Effector memory CD4-positive, alpha-beta T cell (primary cell): ENCODE data around the gene ITPRIPL1.
A peak's percentile ranks its signal among the peaks of the same experiment; 100 is the strongest.

Experiments
- DNase-seq, 3 donors: peaks; one replicate each; pipeline ENCODE4 v3.0.0-alpha.2; 2020
- H3K27ac ChIP-seq: 2 replicates; pipeline ENCODE4 v1.7.0; 2013; ENCODE audit warnings: mild to moderate bottlenecking, low read length, moderate library complexity; ENCODE audit not compliant: insufficient read depth, poor library complexity, severe bottlenecking
- H3K27me3 ChIP-seq: replicated peaks from 2 replicates; pipeline ENCODE4 v1.7.0; 2013; ENCODE audit warnings: mild to moderate bottlenecking, low read length; ENCODE audit not compliant: insufficient read depth, control insufficient read depth, poor library complexity, severe bottlenecking
- H3K36me3 ChIP-seq: 2 replicates; pipeline ENCODE4 v1.7.0; 2013; ENCODE audit warnings: mild to moderate bottlenecking, low read length, moderate library complexity; ENCODE audit not compliant: control insufficient read depth, insufficient read depth
- H3K4me1 ChIP-seq: 2 replicates; pipeline ENCODE4 v1.7.0; 2013; ENCODE audit warnings: low read length, mild to moderate bottlenecking; ENCODE audit not compliant: control insufficient read depth, insufficient read depth, poor library complexity, severe bottlenecking
- H3K4me3 ChIP-seq: 2 replicates; pipeline ENCODE4 v1.7.0; 2013; ENCODE audit warnings: low read length, low read depth, mild to moderate bottlenecking; ENCODE audit not compliant: insufficient read depth, poor library complexity, severe bottlenecking
- H3K9me3 ChIP-seq: 2 replicates; pipeline ENCODE4 v1.7.0; 2013; ENCODE audit warnings: mild to moderate bottlenecking, low read length, moderate library complexity; ENCODE audit not compliant: control insufficient read depth

Gene ITPRIPL1

GRCh38 chr2:96320326-96320725 lies 4.8 kb upstream of the ITPRIPL1 start:
- Histone ChIP-seq H3K36me3 (no peaks in the 10 kb centered on the region), H3K9me3 (no peaks in the 10 kb centered on the region), H3K27ac (peak overlapping the region; percentile 12), H3K27me3 (no peaks in the 10 kb centered on the region), H3K4me1 (peaks cover 31% of the 10 kb centered on the region), H3K4me3 (peak overlapping the region; percentile 77)
- no peak for DNase-seq

- DNase-seq: no peak
- Histone ChIP-seq H3K9me3 (no peaks in the 10 kb centered on the region), H3K27me3 (no peaks in the 10 kb centered on the region), H3K4me3 (peak overlapping the region; percentile 77), H3K36me3 (no peaks in the 10 kb centered on the region), H3K4me1 (peaks cover 30% of the 10 kb centered on the region), H3K27ac (peak overlapping the region; percentile 74)
Measured at GRCh38 chr2:96320728-96321622, 4.1 kb upstream of the ITPRIPL1 start.

- no peak for DNase-seq
- H3K4me1 ChIP-seq: peaks cover 36% of the 10 kb centered on the region
- H3K4me3 ChIP-seq: no peak overlapping the region
- H3K9me3 ChIP-seq: no peaks in the 10 kb centered on the region
- peaks cover 4% of the 10 kb centered on the region for H3K36me3 ChIP-seq
- H3K27ac ChIP-seq: no peak overlapping the region
- H3K27me3 ChIP-seq: no peaks in the 10 kb centered on the region
Measured at GRCh38 chr2:96323849-96324248, 1.3 kb upstream of the ITPRIPL1 start.

- H3K27ac ChIP-seq: peak overlapping the region; percentile 66
- no peak for DNase-seq
- peaks cover 36% of the 10 kb centered on the region for H3K4me1 ChIP-seq
- peak overlapping the region; percentile 66 for H3K4me3 ChIP-seq
- H3K27me3 ChIP-seq: no peaks in the 10 kb centered on the region
- H3K9me3 ChIP-seq: no peaks in the 10 kb centered on the region
- H3K36me3 ChIP-seq: peaks cover 4% of the 10 kb centered on the region
Measured at GRCh38 chr2:96324721-96325040, 436 bp upstream of the ITPRIPL1 start.

GRCh38 chr2:96325884-96326255 lies 753 bp downstream of the ITPRIPL1 start:
- Histone ChIP-seq H3K27ac (peak overlapping the region; percentile 66), H3K4me3 (peak overlapping the region; percentile 66), H3K9me3 (no peaks in the 10 kb centered on the region), H3K27me3 (no peaks in the 10 kb centered on the region), H3K4me1 (peaks cover 29% of the 10 kb centered on the region), H3K36me3 (peaks cover 4% of the 10 kb centered on the region)
- DNase-seq: peak in 2 of 3 donors; percentile 27 to 41

GRCh38 chr2:96326564-96326963 lies 1.4 kb downstream of the ITPRIPL1 start:
- DNase-seq: no peak
- Histone ChIP-seq H3K27ac (peak overlapping the region; percentile 66), H3K36me3 (peaks cover 4% of the 10 kb centered on the region), H3K4me3 (peak overlapping the region; percentile 66), H3K9me3 (no peaks in the 10 kb centered on the region), H3K27me3 (no peaks in the 10 kb centered on the region), H3K4me1 (peaks cover 25% of the 10 kb centered on the region)

- Histone ChIP-seq H3K4me1 (peaks cover 25% of the 10 kb centered on the region), H3K9me3 (no peaks in the 10 kb centered on the region), H3K27ac (no peak overlapping the region), H3K4me3 (no peak overlapping the region), H3K27me3 (no peaks in the 10 kb centered on the region), H3K36me3 (peaks cover 4% of the 10 kb centered on the region)
- DNase-seq: no peak
Measured at GRCh38 chr2:96326990-96327820, 2.1 kb downstream of the ITPRIPL1 start.

- no peaks in the 10 kb centered on the region for H3K9me3 ChIP-seq
- H3K27ac ChIP-seq: no peak overlapping the region
- H3K36me3 ChIP-seq: peaks cover 4% of the 10 kb centered on the region
- H3K4me1 ChIP-seq: peaks cover 24% of the 10 kb centered on the region
- no peaks in the 10 kb centered on the region for H3K27me3 ChIP-seq
- no peak overlapping the region for H3K4me3 ChIP-seq
- DNase-seq: no peak
Measured at GRCh38 chr2:96329456-96329855, 4.3 kb downstream of the ITPRIPL1 start.

GRCh38 chr2:96329874-96330273 lies 4.8 kb downstream of the ITPRIPL1 start:
- Histone ChIP-seq H3K27me3 (no peaks in the 10 kb centered on the region), H3K4me1 (peaks cover 24% of the 10 kb centered on the region), H3K4me3 (no peak overlapping the region), H3K36me3 (peaks cover 4% of the 10 kb centered on the region), H3K27ac (no peak overlapping the region), H3K9me3 (no peaks in the 10 kb centered on the region)
- DNase-seq: no peak

GRCh38 chr2:96330407-96330806 lies 5.3 kb downstream of the ITPRIPL1 start:
- no peak overlapping the region for H3K4me3 ChIP-seq
- no peak for DNase-seq
- H3K27me3 ChIP-seq: no peaks in the 10 kb centered on the region
- H3K36me3 ChIP-seq: peaks cover 4% of the 10 kb centered on the region
- no peaks in the 10 kb centered on the region for H3K9me3 ChIP-seq
- H3K27ac ChIP-seq: no peak overlapping the region
- peaks cover 20% of the 10 kb centered on the region for H3K4me1 ChIP-seq
